Natural killer cell (primary cell): ENCODE measurements around the gene GPD1. TPM values are rescaled to one million over a fixed set of nuclear protein-coding genes. Genes with fewer than 3 reads are reported as not detected.
"Not testable (repeated sequence)": the region's sequence is repeated elsewhere in the genome, so short reads cannot be mapped to it uniquely, and the experiment has no call there.

Experiments
- ATAC-seq, 3 donors: fragments of 150-1000 bp in 2 of 3; fragments of 200-7000 bp in 1 of 3; cut with Tn5 transposase; 1 replicate in 1 of 3; 2 replicates in 2 of 3; pipeline ENCODE4 v1.10.0; 2021; ENCODE audit warnings: mild to moderate bottlenecking in 2 of 3, moderate library complexity in 2 of 3
- DNase-seq, 2 donors: peaks; one replicate each; pipeline versions ENCODE4 v3.0.0 to v3.0.0-alpha.2; 2013 to 2021; ENCODE audit warnings: mixed read lengths in 1 of 2
- H3K27ac ChIP-seq: one replicate; pipeline ENCODE4 v1.5.1; 2013; ENCODE audit warnings: mild to moderate bottlenecking, low read length
- H3K27me3 ChIP-seq: one replicate; pipeline ENCODE4 v1.6.1; 2013; ENCODE audit warnings: low read length; ENCODE audit not compliant: control insufficient read depth, insufficient read depth
- H3K36me3 ChIP-seq: one replicate; pipeline ENCODE4 v1.6.1; 2013; ENCODE audit warnings: low read length; ENCODE audit not compliant: control insufficient read depth, insufficient read depth
- H3K4me1 ChIP-seq: one replicate; pipeline ENCODE4 v1.6.1; 2013; ENCODE audit warnings: low read length; ENCODE audit not compliant: control insufficient read depth, insufficient read depth
- H3K4me3 ChIP-seq: one replicate; pipeline ENCODE4 v1.5.1; 2013; ENCODE audit warnings: low read length
- H3K9me3 ChIP-seq: one replicate; pipeline ENCODE4 v1.6.1; 2013; ENCODE audit warnings: low read length; ENCODE audit not compliant: control insufficient read depth, insufficient read depth
- H3K27ac Mint-ChIP-seq, 2 donors: one replicate each; pipeline ENCODE4 v1.8.0; 2022; ENCODE audit warnings: mild to moderate bottlenecking in 2 of 2, mixed read lengths in 2 of 2, moderate library complexity in 1 of 2
- H3K27me3 Mint-ChIP-seq, 2 donors: one replicate each; pipeline ENCODE4 v1.8.0; 2022; ENCODE audit warnings: low read depth in 2 of 2, mixed read lengths in 2 of 2
- H3K36me3 Mint-ChIP-seq: one replicate; pipeline ENCODE4 v1.8.0; 2022; ENCODE audit warnings: mixed read lengths
- H3K4me1 Mint-ChIP-seq, 2 donors: one replicate each; pipeline ENCODE4 v1.8.0; 2022; ENCODE audit warnings: mixed read lengths in 2 of 2
- H3K4me3 Mint-ChIP-seq: one replicate; pipeline ENCODE4 v1.8.0; 2022; ENCODE audit warnings: mild to moderate bottlenecking, moderate library complexity, mixed read lengths
- H3K9me3 Mint-ChIP-seq, 2 donors: one replicate each; pipeline ENCODE4 v1.8.0; 2022; ENCODE audit warnings: mixed read lengths in 2 of 2
- WGBS: methylation state at CpG from one replicate; pipeline ENCODE4 v1.1.7; 2013; ENCODE audit warnings: missing lambda C conversion rate; ENCODE audit not compliant: insufficient coverage; 5-methylcytosine and 5-hydroxymethylcytosine counted together
- intact Hi-C: fragments of 100-400 bp; cut with micrococcal nuclease; formaldehyde crosslinking; loops from one replicate; pipeline ENCODE4 v1.14.2; 2022
- total RNA-seq, 4 donors: library from RNA; stranded (reverse); fragments of 120-200 nt in 1 of 4; gene quantifications; one replicate each; pipeline versions ENCODE4 v1.2.3 to v1.2.4, GENCODE V29; 2013 to 2022
- TF ChIP-seq, protein P1 (sequence below): fragments of 200-600 bp; IDR thresholded peaks from one replicate; pipeline ENCODE4 v1.8.0; 2022; ENCODE audit warnings: antibody characterized with exemption

The GPD1 gene
- total RNA-seq, 3 donors from 2014 or later (not counting 1 experiment from before 2014, with no cell fraction given): 0.65 TPM; not detected in 2

DNA sequence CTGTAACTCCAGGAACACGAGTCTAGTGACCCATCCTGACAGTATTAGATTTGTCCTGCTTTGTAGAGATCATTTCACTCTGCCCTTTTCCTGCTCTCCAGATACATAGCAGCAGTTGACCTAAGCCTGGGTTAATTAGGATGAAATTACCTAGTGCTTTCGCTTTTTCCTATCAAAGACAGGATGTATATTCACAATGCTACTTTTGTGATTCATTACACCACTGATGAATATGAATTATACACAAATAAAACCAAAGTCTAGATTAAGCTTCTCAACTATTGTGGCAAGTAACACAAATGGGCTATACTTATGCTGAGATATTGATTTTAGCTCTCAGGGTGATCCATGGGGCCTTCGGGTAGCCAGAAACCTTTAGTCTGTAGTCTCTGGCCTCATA is 45.5 kb downstream of the GPD1 start:
- Histone ChIP-seq H3K36me3 (peaks cover 6% of the 10 kb centered on the region), H3K4me3 (no peak overlapping the region), H3K9me3 (no peaks in the 10 kb centered on the region), H3K4me1 (no peaks in the 10 kb centered on the region), H3K27ac (no peak overlapping the region), H3K27me3 (no peaks in the 10 kb centered on the region)
- intact Hi-C loops: no loop called here
- Mint-ChIP-seq H3K4me3 (no peak overlapping the region), H3K27me3 (no peaks in the 10 kb centered on the region), H3K9me3 (no peaks in the 10 kb centered on the region), H3K36me3 (no peaks in the 10 kb centered on the region), H3K27ac (peak overlapping the region in 1 of 2 donors; percentile 31), H3K4me1 (peaks cover 13 to 27% of the 10 kb centered on the region in 2 donors)
- DNase-seq (no peak), ATAC-seq (no peak)
- 76% methylated on average over 2 of the region's 3 CpGs for WGBS
- TF ChIP-seq, protein P1, sequence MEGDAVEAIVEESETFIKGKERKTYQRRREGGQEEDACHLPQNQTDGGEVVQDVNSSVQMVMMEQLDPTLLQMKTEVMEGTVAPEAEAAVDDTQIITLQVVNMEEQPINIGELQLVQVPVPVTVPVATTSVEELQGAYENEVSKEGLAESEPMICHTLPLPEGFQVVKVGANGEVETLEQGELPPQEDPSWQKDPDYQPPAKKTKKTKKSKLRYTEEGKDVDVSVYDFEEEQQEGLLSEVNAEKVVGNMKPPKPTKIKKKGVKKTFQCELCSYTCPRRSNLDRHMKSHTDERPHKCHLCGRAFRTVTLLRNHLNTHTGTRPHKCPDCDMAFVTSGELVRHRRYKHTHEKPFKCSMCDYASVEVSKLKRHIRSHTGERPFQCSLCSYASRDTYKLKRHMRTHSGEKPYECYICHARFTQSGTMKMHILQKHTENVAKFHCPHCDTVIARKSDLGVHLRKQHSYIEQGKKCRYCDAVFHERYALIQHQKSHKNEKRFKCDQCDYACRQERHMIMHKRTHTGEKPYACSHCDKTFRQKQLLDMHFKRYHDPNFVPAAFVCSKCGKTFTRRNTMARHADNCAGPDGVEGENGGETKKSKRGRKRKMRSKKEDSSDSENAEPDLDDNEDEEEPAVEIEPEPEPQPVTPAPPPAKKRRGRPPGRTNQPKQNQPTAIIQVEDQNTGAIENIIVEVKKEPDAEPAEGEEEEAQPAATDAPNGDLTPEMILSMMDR: no peak

DNA sequence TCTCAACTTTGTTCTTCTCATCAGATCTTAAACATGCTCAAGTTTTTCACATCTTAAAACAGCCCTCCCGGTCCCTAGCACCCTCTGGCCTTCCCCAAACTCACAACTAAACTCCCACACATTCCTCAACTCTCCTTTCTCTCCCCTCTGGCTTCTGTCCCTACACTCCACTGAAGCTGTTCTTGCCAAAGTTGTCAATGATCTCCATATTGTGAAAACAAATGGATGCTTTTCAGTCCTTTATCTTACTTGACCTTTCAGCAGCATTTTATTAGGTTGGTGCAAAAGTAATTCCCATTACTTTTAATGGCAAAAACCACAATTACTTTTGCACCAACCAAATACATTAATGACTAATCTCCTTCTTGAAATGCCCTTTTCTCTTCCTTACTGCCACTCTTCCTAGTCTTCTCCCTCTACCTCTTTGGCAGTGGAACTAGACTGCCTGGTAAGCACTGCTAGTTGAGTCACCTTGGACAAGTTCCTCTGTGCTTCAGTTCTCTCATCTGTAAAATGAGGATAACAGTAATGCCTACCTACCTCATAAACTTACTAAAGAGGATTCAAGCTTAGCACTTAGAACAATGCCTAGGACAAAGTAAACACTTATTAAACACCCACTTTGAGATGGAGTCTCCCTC is 47.4 kb downstream of the GPD1 start:
- Mint-ChIP-seq H3K27me3 (no peaks in the 10 kb centered on the region), H3K27ac (peak overlapping the region in 1 of 2 donors; percentile 51), H3K9me3 (no peaks in the 10 kb centered on the region), H3K36me3 (no peaks in the 10 kb centered on the region), H3K4me3 (no peak overlapping the region), H3K4me1 (peaks cover 7 to 21% of the 10 kb centered on the region in 2 donors)
- Histone ChIP-seq H3K4me3 (no peak overlapping the region), H3K27me3 (no peaks in the 10 kb centered on the region), H3K36me3 (peaks cover 3% of the 10 kb centered on the region), H3K9me3 (no peaks in the 10 kb centered on the region), H3K27ac (no peak overlapping the region), H3K4me1 (no peaks in the 10 kb centered on the region)
- intact Hi-C loops: no loop called here
- TF ChIP-seq, protein P1: no peak
- WGBS: 94% methylated on average over 1 of the region's 1 CpG
- DNase-seq (no peak), ATAC-seq (no peak)

DNA sequence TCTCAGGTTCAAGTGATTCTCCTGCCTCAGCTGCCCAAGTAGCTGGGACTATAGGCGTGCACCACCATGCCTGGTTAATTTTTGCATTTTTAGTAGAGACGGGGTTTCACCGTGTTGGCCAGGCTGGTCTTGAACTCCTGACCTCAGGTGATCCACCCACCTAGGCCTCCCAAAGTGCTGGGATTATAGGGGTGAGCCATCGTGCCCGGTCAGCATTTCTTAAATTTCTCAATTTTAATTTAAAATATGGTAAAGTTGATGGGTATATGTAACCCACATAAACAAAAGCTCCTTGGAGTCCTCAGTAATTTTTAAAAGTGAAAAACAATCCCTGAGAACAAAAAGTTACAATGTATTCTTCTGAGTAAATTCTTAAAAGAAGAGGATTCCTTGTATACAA is 51.1 kb downstream of the GPD1 start:
- DNase-seq, H3K9me3 Mint-ChIP-seq, H3K4me3 Mint-ChIP-seq, H3K27ac Mint-ChIP-seq, H3K27ac ChIP-seq, H3K9me3 ChIP-seq, H3K36me3 Mint-ChIP-seq, H3K4me3 ChIP-seq, H3K36me3 ChIP-seq, H3K4me1 ChIP-seq, ATAC-seq, H3K27me3 Mint-ChIP-seq, intact Hi-C loops, H3K27me3 ChIP-seq: not testable (repeated sequence)
- peaks cover 16 to 30% of the 10 kb centered on the region in 2 donors for H3K4me1 Mint-ChIP-seq
- WGBS: 89% methylated on average over 3 of the region's 5 CpGs

DNA sequence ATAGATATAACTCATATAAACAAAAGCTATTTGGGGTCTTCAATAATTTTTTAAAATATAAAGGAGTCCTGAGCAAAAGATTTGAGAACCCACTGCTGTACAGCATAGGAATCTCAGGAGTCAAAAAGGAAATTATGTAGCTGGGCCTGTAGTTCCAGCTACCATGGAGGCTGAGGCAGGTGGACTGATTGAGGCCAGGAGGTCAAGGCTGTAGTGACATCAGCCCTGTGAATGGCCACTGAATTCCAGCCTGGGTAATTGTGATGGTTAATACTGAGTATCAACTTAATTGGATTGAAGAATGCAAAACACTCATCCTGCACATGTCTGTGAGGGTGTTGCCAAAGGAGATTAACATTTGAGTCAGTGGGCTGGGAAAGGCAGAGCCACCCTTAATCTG is 52.8 kb downstream of the GPD1 start:
- intact Hi-C loops: no loop called here
- peaks cover 10 to 15% of the 10 kb centered on the region in 2 donors for H3K4me1 Mint-ChIP-seq
- no peaks in the 10 kb centered on the region for H3K4me1 ChIP-seq
- H3K36me3 Mint-ChIP-seq: no peaks in the 10 kb centered on the region
- ATAC-seq: no peak
- DNase-seq: no peak
- H3K36me3 ChIP-seq: peaks cover 3% of the 10 kb centered on the region
- no peaks in the 10 kb centered on the region for H3K27me3 Mint-ChIP-seq
- H3K27ac ChIP-seq: no peak overlapping the region
- no peaks in the 10 kb centered on the region for H3K9me3 Mint-ChIP-seq
- no peaks in the 10 kb centered on the region for H3K27me3 ChIP-seq
- no peak overlapping the region for H3K4me3 Mint-ChIP-seq
- peak overlapping the region in 1 of 2 donors; percentile 6 for H3K27ac Mint-ChIP-seq
- H3K9me3 ChIP-seq: no peaks in the 10 kb centered on the region
- TF ChIP-seq, protein P1: no peak
- H3K4me3 ChIP-seq: no peak overlapping the region
